ENCODE results near the gene LMOD2. TPM values are rescaled to one million over a fixed set of nuclear protein-coding genes. Genes with fewer than 3 reads are reported as not detected.

Gene LMOD2
- total RNA-seq, 1 experiment from 2014 or later, result not detected

- TF ChIP-seq ELF1 (IDR thresholded peaks at IDR 0.05; ENCODE audit: borderline replicate concordance, low read depth), result no peak
- TF ChIP-seq POLR2AphosphoS5 (IDR thresholded peaks at IDR 0.05; ENCODE audit: low read depth, low read length), result no peak
- TF ChIP-seq FOSL1 (IDR thresholded peaks at IDR 0.05; ENCODE audit: low read depth), result no peak
- TF ChIP-seq, protein P1, sequence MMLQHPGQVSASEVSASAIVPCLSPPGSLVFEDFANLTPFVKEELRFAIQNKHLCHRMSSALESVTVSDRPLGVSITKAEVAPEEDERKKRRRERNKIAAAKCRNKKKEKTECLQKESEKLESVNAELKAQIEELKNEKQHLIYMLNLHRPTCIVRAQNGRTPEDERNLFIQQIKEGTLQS (IDR thresholded peaks at IDR 0.05), result no peak
- no peak for TF ChIP-seq MAX (IDR thresholded peaks at IDR 0.05)
- TF ChIP-seq EGR1 (IDR thresholded peaks at IDR 0.05; ENCODE audit: low read depth), result no peak
- no peak for TF ChIP-seq SIN3A (IDR thresholded peaks at IDR 0.05; ENCODE audit: low read depth)
Observed at GRCh38 chr7:123674399-123675180, 18.9 kb downstream of the LMOD2 start (continued).

- Histone ChIP-seq H3K27ac (ENCODE audit: low read depth, low read length) (no peak overlapping the region), H3K9me2 (ENCODE audit: insufficient read depth) (no peaks in the 10 kb centered on the region), H3K36me3 (ENCODE audit: control insufficient read depth in 1 of 2, insufficient read depth in 2 of 2, low read length in 2 of 2) (no peaks in the 10 kb centered on the region), H3K4me1 (ENCODE audit: control insufficient read depth in 1 of 2, insufficient read depth in 2 of 2, low read length in 2 of 2) (no peaks in the 10 kb centered on the region), H3K4me3 (replicated peaks in 1 of 2; ENCODE audit: low read depth in 1 of 2, low read length in 2 of 2) (no peak overlapping the region), H3K27me3 (ENCODE audit: insufficient read depth, low read length) (no peaks in the 10 kb centered on the region), H3K9ac (ENCODE audit: low read length) (no peak overlapping the region), H3K79me2 (ENCODE audit: insufficient read depth, low read length) (no peaks in the 10 kb centered on the region), H2AFZ (ENCODE audit: low read depth, low read length, poor library complexity, severe bottlenecking) (no peak overlapping the region), H3K4me2 (ENCODE audit: low read length) (no peak overlapping the region), H3K9me3 (ENCODE audit: control insufficient read depth in 1 of 2, insufficient read depth in 1 of 2, low read depth in 1 of 2, low read length in 2 of 2) (no peaks in the 10 kb centered on the region), H4K20me1 (ENCODE audit: insufficient read depth) (no peaks in the 10 kb centered on the region)
- RAD21 ChIA-PET (ENCODE audit: low non-redundant PET in 1 of 2, low total read pairs in 2 of 2, uncharacterized antibody in 2 of 2, unreplicated experiment in 2 of 2), result no interaction called here
- no TSS peak for BruUV-seq (replicated peaks)
- ATAC-seq (no peak), DNase-seq (ENCODE audit: low read depth, low spot score) (no peak)
- CTCF ChIA-PET, result interaction anchor here (2.2 kb wide), 1 partner anchor 7 kb away, joined by 7 read pairs; no protein-coding TSS in a partner anchor
- POLR2A ChIA-PET, result no interaction called here
- intact Hi-C loops (cut with micrococcal nuclease), result no loop called here
- TF ChIP-seq, protein P1 (IDR thresholded peaks at IDR 0.05), result no peak
- no peak for TF ChIP-seq REST (IDR thresholded peaks at IDR 0.05; ENCODE audit: low read depth)
- TF ChIP-seq TCF7L2 (IDR thresholded peaks at IDR 0.05; ENCODE audit: borderline replicate concordance, extremely low read depth, insufficient read depth, insufficient read length), result no peak
- TF ChIP-seq FOSL1 (IDR thresholded peaks at IDR 0.05; ENCODE audit: low read depth), result no peak
- no peak for TF ChIP-seq JUND (IDR thresholded peaks at IDR 0.05)
- TF ChIP-seq ZFX (IDR thresholded peaks at IDR 0.05), result no peak
- TF ChIP-seq EGR1 (IDR thresholded peaks at IDR 0.05; ENCODE audit: low read depth), result no peak
- no peak for TF ChIP-seq CEBPB (IDR thresholded peaks at IDR 0.05; ENCODE audit: low read depth)
- TF ChIP-seq EZH2phosphoT487 (IDR thresholded peaks at IDR 0.05; ENCODE audit: borderline replicate concordance), result no peak
- TF ChIP-seq POLR2AphosphoS5 (IDR thresholded peaks at IDR 0.05; ENCODE audit: low read depth, low read length), result no peak
- no peak for TF ChIP-seq ZBTB33 (IDR thresholded peaks at IDR 0.05; ENCODE audit: extremely low read depth, insufficient replicate concordance, low read length)
- TF ChIP-seq SP1 (IDR thresholded peaks at IDR 0.05; ENCODE audit: low read depth), result no peak
- TF ChIP-seq SRF (IDR thresholded peaks at IDR 0.05; ENCODE audit: low read depth), result no peak
- no peak for TF ChIP-seq EZH2 (IDR thresholded peaks at IDR 0.05)
- TF ChIP-seq ZNF274 (IDR thresholded peaks at IDR 0.05; ENCODE audit: low read depth, low read length), result no peak
- no peak for TF ChIP-seq MAX (IDR thresholded peaks at IDR 0.05)
- TF ChIP-seq YY1 (IDR thresholded peaks at IDR 0.05; ENCODE audit: extremely low read depth, insufficient replicate concordance, low read depth, low read length), result no peak
Observed at GRCh38 chr7:123675181-123675473, 19.5 kb downstream of the LMOD2 start.

All from HCT116 (cell line).